ENCODE measurements around the gene WDR27.

DNA sequence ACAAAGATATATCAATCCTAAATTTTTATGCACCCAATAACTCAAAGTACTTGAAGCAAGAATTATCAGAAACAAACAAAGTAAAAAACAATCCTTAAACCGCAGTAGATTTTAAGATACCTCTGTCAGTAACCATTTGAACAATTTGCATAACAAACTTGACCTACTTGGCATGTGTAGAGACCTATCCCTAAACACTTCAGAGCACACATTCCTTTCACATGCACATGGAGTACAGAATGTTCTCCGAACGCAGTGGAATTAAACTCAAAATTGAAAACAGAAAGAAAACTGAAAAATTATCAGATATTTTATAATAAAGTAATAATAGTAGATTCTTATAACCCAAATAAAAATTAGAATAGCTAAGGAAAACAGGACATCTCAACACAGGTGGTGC, 285.6 kb downstream of the WDR27 start:
- TF ChIP-seq TAF1 (IDR thresholded peaks at IDR 0.05; ENCODE audit: borderline replicate concordance, insufficient read depth, low read length) (no peak), POLR2AphosphoS5 (IDR thresholded peaks at IDR 0.05; ENCODE audit: low read depth, low read length) (no peak), SIN3A (IDR thresholded peaks at IDR 0.05; ENCODE audit: borderline replicate concordance, insufficient read depth, low read length) (no peak)
